ENCODE data around the gene SNX15.

GRCh38 chr11:65083134-65083833, 56.0 kb downstream of the SNX15 start:
- TF ChIP-seq CTCF (conservative IDR thresholded peaks at IDR 0.05; ENCODE audit: low read length): no peak
- TF ChIP-seq EZH2phosphoT487 (IDR thresholded peaks at IDR 0.05; ENCODE audit: borderline replicate concordance): no peak

Data from Loucy (cell line).